ENCODE data around the gene LONP1.

DNA sequence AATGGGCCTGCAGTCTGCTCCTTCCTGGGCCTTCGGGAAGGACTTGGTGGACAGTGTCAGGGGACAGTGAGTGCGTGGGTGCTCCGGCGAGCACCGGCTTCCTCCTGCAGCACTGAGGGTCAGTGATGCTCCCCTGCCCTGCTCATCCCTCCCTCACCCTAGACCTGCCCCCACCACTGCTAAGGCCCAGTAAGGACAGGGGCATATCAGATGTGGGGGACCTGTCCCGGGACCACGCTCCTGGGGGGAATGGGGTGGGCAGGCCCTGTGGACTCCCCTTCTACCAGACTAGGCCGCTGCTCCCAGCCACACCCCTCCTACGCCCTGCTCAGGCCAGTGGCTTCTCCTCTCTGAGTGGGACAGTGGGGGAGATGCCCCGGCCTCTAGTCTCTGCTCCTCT is 42.8 kb downstream of the LONP1 start:
- TF ChIP-seq ZNF274 (IDR thresholded peaks at IDR 0.05; ENCODE audit: low read depth, low read length) (no peak), SUZ12 (IDR thresholded peaks at IDR 0.05; ENCODE audit: extremely low read depth, insufficient read depth, insufficient read length) (no peak)
